NCI-H187 (cell line): ENCODE measurements around the gene ZNF423.

Experiments used
- DNase-seq, 2 experiments: peaks; one replicate each; lab custom pipeline; 2025; lab: John Stamatoyannopoulos, UW

ZNF423 gene

DNA sequence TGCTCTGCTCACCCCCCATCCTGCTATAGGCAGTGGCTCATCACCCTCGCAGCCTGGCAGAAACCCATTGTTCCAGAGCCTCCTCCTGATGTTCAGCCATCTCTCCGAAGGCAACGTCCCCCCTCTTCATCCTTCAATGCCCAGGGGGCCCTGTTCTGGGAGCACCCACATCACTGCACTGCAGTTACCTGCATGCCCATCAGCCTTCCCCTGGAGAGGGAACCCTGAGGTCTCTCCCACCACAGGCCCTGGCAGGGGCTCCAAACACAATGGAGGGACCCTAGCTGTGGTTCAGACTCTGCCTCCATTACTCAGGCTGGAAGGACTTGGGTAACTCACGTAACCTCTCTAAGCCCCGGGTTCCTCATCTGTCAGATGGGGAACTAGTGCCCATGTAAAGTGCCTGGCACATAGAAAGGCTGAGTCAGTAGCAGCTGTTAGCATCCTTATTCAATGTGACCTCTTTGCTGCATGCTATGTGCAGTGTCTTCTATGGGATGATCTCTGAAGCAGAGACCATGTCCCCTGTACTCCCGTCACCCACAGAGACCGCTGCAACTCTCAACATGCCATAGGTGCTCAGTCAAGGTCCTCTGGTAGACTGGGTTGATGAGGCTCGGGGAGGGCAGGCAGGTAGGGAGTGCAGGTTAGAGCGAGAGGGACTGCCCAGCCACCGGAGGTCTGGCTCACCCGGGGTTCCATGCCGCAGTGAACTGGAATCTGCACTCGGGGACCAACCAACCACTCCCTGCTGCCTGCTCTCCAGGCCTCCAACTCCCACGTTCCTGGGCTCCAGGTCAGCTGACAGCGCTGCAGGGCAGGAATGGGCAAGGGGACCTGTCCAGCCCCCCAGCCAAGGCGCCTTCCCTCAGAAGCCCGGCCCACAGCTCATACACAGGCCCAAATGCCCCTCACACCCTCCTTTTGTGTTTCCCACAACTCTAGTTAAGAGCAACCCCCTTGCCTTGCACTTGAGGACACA, 233.2 kb downstream of the ZNF423 start:
- no peak for DNase-seq

GRCh38 chr16:49622084-49622390, 233.9 kb downstream of the ZNF423 start:
- DNase-seq = no peak

DNA sequence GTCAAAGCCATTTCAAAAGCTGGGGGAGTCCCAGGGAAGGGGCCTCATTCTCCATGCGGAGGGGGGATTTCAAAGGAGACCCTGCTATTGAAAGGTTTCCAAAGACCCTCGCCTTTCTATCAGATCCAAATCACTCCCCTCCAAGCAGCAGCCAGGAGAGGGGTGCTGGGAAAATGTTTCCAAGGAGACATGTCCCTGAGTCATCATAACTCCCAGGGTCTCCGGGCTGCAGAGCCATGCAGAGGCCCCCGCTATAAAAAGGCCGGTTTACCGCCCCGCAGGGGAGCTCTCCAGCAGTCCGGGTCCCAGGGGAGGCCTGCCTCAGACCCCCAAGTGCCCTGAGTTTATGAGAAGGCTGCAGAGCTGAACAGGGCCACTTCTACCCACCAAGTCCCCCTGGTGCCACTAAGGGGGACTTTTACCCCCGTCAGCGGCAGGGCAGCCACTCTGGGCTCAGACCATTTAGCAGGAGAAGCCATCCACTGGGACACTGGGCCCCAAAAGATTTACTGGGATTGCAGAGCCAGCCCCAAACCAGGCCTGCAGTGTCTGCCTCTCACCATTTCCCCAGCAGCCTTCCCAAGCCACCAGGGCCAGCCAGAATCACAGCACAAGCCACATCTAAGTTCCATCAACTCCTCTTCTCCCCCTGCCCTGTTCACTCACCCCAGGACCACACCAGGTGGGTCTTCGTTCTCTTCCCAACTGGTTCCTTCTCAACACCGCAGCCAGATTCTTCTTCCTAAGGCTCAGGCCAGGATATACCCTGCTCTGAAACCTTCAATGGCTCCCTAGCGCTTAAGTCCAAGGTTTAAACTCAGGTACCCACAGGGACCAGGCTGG, 234.4 kb downstream of the ZNF423 start:
- DNase-seq = no peak

- DNase-seq = no peak
These were observed 235.1 kb downstream of the ZNF423 start for GRCh38 chr16:49620869-49621240.

- DNase-seq = no peak
These were observed 235.6 kb downstream of the ZNF423 start for GRCh38 chr16:49620158-49620868.

DNA sequence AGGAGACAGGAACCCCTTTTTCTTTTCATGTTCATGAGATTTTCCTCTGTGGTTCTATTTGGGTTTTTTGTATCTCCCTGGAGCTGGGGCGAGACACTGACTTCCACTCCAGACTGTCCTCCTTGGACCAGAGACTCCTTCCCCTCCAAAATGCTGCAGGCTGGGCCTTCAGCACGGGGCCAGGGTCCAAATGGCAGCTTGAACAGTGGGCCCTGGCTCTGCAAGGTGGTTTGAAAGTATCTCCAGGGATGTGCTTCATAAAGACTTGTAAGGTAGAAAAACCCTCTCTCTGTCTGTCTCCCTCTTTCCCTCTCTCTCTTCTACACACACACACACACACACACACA, 236.1 kb downstream of the ZNF423 start:
- DNase-seq = no peak

- no peak for DNase-seq
These were observed 237.0 kb downstream of the ZNF423 start for GRCh38 chr16:49618955-49619354.

GRCh38 chr16:49617710-49618330, 238.1 kb downstream of the ZNF423 start:
- DNase-seq = no peak

- DNase-seq = no peak
These were observed 238.8 kb downstream of the ZNF423 start for GRCh38 chr16:49617016-49617629.

DNA sequence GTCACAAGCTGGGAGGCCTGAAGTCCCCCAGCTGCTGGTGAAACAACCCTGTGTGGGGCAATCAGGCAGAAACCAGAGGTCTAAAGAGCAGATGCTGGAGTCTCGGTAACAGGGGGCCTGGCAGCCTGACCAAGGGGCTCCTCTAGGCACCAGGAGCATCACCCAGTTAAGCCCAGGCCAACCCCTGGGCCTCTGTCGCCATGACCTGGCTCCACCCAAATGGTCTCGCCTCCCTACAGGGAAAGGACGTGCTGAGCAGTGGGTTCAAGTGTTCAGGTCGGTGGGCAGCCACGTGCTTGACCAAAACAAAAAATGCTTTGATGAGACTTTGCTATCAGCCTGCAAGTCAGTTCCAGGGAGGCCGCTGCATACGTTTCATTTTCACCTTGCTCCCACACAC, 240.3 kb downstream of the ZNF423 start:
- DNase-seq = no peak

DNA sequence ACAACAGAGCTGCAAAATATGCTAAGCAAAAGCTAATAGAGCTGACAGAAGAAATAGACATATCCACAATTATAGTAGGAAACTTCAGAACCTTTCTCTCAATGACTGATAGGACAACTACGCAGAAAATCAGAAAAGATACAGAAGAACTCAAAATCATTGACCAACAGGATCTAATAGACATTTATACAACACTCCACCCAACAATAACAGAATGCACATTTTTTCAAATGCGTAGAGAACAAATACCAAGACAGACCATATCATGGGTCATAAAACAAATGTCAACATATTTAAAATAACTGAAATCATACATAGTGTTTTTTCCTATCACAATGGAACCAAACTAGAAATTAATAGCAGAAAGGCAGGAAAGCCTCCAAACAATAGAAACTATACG, 244.9 kb downstream of the ZNF423 start:
- no peak for DNase-seq

DNA sequence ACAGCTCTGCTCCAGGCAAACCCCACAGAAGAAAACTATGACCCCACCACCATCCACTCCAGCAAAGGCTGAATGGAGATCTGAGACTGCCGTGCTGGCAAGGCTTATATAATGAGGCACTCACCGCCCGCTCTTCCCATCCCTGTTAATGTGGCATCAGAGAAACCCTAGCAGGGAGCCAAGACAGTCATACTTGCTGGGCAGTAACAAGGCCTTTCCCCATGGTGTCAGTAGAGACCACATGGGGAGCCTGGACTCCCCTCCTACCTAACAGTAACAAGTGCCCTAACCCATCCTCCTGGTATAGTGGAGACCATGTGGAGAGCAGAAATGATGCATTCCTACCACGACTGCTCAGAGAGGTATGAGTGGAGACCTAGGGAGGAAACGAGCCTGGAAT, 247.1 kb downstream of the ZNF423 start:
- no peak for DNase-seq

- no peak for DNase-seq
These were observed 247.8 kb downstream of the ZNF423 start for GRCh38 chr16:49608098-49608497.

DNA sequence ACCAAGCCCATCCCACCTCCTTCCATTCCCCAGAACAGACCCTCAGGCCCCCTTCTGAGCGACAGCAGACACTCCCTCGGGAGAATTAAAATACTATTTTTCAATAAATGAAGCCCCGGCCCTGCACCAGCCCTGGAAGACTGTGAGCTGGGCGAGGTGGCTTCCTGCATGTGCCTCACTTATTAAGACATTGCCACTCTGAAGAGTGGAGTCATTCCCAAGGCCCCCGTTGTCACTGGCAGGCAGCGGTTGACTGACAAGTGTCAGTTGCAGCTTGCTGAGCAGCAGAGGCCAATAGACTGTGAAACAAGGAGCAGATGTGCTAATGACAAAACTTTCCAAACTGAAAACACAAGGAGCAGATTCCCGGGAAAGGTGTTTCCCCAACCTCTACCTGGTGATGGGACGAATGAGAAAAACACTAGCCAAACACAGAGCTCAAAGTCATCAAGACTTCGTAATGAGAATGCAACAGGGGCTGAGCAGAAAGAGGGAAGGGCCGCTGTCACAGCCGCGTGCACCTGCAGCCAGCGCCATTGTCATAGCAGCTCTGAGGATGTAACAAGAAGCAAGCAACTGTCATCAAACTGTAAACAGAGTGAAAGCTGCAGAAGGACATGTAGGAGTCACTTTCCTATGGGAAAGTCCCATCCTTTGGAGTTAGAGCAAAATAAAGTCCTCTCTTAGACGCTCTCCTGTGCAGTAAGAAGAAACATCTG, 250.2 kb downstream of the ZNF423 start:
- no peak for DNase-seq

DNA sequence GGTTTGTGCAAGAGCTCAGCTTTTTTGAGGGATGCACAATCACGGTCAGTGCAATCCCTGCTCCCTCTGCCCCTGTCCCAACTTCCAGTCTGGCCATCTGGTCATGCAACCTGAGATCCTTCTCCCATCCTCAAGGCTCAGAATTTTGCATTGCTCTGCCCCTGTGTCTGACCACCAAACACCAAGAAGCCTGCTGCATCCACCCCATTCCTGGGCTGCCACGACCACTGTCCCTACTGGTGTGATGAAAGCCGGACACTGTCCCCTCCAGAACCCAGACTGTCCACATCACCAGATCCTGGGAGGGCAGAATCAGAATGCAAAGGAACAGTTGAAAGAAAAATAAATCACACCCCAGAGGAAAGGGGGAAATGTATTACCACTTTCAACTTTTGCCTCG, 251.3 kb downstream of the ZNF423 start:
- DNase-seq = no peak

- DNase-seq = no peak
These were observed 252.0 kb downstream of the ZNF423 start for GRCh38 chr16:49603956-49604355.

- no peak for DNase-seq
These were observed 253.0 kb downstream of the ZNF423 start for GRCh38 chr16:49602976-49603310.

GRCh38 chr16:49602201-49602975, 253.5 kb downstream of the ZNF423 start:
- no peak for DNase-seq

DNA sequence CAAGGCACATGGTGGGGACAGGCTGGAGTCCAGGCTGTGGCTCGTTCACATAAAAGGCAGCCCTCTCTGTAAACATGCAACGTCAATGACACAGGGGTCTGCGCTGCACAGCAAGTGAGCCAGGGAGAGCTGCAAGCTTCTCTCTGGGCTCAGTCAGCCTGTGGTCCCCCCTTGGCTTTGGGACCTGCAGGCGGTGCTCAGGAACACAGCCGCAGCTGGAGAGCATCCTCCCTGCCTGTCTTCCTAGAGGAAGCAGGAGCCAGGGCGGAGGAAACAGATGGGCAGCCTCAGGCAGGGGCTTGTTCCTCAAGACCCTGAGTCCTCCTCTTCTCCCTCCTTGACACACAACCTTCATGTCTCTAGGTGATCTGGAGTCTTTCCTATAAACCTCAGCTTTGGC, 254.3 kb downstream of the ZNF423 start:
- DNase-seq = no peak

- no peak for DNase-seq
These were observed 254.9 kb downstream of the ZNF423 start for GRCh38 chr16:49600976-49601375.
